Activated CD4-positive, alpha-beta memory T cell treated with anti-CD3 and anti-CD28 coated beads, Interleukin-2, amount 10 ng/mL, durations not matched to agents 7 days and 5 days (primary cell): ENCODE measurements around the gene CES4A. TPM values are rescaled to one million over a fixed set of nuclear protein-coding genes. Genes with fewer than 3 reads are reported as not detected.
"Not testable (repeated sequence)": the region's sequence is repeated elsewhere in the genome, so short reads cannot be mapped to it uniquely, and the experiment has no call there.

ENCODE experiments used
- CTCF ChIA-PET: fragments of 350-600 bp; sonication (Branson Sonifier 250); formaldehyde crosslinking; loops from one replicate; lab custom pipeline; 2021; ENCODE audit warnings: antibody characterized with exemption, inconsistent platforms; lab: Charles Lee
- POLR2A ChIA-PET: fragments of 350-600 bp; sonication (Branson Sonifier 250); formaldehyde crosslinking; loops from one replicate; lab custom pipeline; 2021; ENCODE audit warnings: antibody characterized with exemption; lab: Charles Lee
- DNase-seq: peaks from one replicate; pipeline ENCODE4 v3.0.0-alpha.2; 2020
- H3K27ac Mint-ChIP-seq: one replicate; pipeline ENCODE4 v1.8.0; 2021; ENCODE audit warnings: mild to moderate bottlenecking, mixed read lengths
- H3K27me3 Mint-ChIP-seq: one replicate; pipeline ENCODE4 v1.8.0; 2021; ENCODE audit warnings: mixed read lengths
- H3K36me3 Mint-ChIP-seq: one replicate; pipeline ENCODE4 v1.8.0; 2021; ENCODE audit warnings: low read depth, mixed read lengths
- H3K4me1 Mint-ChIP-seq: one replicate; pipeline ENCODE4 v1.8.0; 2021; ENCODE audit warnings: mixed read lengths
- H3K4me3 Mint-ChIP-seq: one replicate; pipeline ENCODE4 v1.8.0; 2021; ENCODE audit warnings: mild to moderate bottlenecking, mixed read lengths
- H3K9me3 Mint-ChIP-seq: one replicate; pipeline ENCODE4 v1.8.0; 2021; ENCODE audit warnings: mixed read lengths
- total RNA-seq, 2 experiments: library from RNA; stranded (reverse); gene quantifications; one replicate each; pipeline ENCODE4 v1.2.3, GENCODE V29; 2021

The CES4A gene
- total RNA-seq, 2 experiments from 2014 or later: 37.8 to 39.3 TPM

DNA sequence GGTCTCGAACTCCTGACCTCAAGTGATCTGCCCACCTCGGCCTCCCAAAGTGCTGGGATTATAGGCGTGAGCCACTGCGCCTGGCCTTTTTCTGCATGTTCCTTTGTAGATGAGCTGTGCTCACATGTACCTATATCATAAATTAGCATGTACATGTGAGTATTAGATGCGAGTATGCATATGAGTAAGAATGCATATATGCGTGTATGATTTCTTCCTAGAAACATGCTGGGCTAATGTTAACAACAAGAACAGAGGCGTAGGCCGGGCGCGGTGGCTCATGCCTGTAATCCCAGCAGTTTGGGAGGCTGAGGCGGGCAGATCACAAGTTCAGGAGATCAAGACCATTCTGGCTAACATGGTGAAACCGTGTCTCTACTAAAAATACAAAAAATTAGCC is 5.2 kb downstream of the CES4A start:
- not testable (repeated sequence) for DNase-seq, H3K27me3 Mint-ChIP-seq, H3K4me1 Mint-ChIP-seq, H3K27ac Mint-ChIP-seq, H3K9me3 Mint-ChIP-seq, H3K36me3 Mint-ChIP-seq, H3K4me3 Mint-ChIP-seq
- POLR2A ChIA-PET: interaction anchor here (1.4 kb wide), 1 partner anchor 8 kb away, joined by 4 read pairs; no protein-coding TSS in a partner anchor
- CTCF ChIA-PET: interaction anchor here (1.4 to 1.7 kb wide), 2 partner anchors 8 to 33 kb away, joined by 3 read pairs; partner anchors contain the start of gene CES3

DNA sequence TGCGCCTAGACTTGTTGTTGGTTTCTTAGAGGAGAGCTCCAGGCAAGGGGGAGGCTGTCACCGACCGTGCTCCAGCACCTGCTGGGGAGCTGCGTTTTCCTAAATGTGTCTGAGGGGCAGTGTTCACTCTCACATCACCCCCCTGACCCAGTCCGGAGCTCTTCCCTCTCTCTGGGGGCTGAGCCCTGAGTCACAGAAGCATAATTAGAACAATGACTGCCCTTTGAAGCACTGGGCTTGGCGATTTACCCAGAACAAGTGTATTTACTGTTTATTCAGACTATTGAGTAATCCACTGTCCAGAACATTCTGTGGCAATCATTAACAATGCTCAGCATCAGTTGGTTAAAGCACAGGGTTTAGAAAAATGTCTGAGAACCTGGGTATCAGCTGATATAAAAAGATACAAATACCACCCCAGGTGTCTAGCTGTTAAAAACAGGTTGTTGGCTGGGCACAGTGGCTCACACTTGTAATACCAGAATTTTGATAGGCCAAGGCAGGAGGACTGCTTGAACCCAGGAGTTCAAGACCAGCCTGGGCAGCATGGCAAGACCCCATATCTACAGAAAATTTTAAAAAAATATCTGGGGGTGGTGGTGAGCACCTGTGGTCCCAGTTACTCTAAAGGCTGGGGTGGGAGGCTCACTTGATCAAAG is 8.1 kb downstream of the CES4A start:
- no peak overlapping the region for H3K27ac Mint-ChIP-seq
- no peaks in the 10 kb centered on the region for H3K9me3 Mint-ChIP-seq
- H3K36me3 Mint-ChIP-seq: peaks cover 9% of the 10 kb centered on the region
- H3K4me3 Mint-ChIP-seq: no peak overlapping the region
- peaks cover 28% of the 10 kb centered on the region for H3K4me1 Mint-ChIP-seq
- ChIA-PET CTCF (interaction anchor here (0.9 to 1.4 kb wide), 2 partner anchors 13 to 21 kb away, joined by 3 to 4 read pairs; no protein-coding TSS in a partner anchor), POLR2A (interaction anchor here (1.0 to 1.3 kb wide), 2 partner anchors 10 to 17 kb away, joined by 3 read pairs; no protein-coding TSS in a partner anchor)
- H3K27me3 Mint-ChIP-seq: no peaks in the 10 kb centered on the region
- no peak for DNase-seq

DNA sequence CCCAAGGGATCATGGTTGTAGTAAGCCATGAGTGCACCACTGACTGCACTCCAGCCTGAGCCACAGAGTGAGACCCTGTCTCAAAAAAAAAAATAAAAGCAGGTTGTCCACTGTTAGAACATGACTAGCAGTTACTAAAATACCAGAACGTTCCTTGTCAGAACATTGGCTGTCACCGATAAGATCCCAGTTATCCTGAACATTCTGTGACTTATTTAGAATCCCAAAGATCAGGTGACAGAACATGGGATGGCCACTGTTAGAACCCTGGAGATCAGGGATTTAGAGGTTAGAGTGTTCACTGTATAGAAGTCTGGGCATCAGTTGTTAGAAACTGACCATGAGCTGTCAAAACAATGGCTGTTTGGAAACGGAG is 8.6 kb downstream of the CES4A start:
- no peak for DNase-seq
- POLR2A ChIA-PET: interaction anchor here (1.2 to 1.5 kb wide), 3 partner anchors 9 to 162 kb away, joined by 3 to 4 read pairs (median 3); partner anchors contain the start of genes CBFB and TRADD

DNA sequence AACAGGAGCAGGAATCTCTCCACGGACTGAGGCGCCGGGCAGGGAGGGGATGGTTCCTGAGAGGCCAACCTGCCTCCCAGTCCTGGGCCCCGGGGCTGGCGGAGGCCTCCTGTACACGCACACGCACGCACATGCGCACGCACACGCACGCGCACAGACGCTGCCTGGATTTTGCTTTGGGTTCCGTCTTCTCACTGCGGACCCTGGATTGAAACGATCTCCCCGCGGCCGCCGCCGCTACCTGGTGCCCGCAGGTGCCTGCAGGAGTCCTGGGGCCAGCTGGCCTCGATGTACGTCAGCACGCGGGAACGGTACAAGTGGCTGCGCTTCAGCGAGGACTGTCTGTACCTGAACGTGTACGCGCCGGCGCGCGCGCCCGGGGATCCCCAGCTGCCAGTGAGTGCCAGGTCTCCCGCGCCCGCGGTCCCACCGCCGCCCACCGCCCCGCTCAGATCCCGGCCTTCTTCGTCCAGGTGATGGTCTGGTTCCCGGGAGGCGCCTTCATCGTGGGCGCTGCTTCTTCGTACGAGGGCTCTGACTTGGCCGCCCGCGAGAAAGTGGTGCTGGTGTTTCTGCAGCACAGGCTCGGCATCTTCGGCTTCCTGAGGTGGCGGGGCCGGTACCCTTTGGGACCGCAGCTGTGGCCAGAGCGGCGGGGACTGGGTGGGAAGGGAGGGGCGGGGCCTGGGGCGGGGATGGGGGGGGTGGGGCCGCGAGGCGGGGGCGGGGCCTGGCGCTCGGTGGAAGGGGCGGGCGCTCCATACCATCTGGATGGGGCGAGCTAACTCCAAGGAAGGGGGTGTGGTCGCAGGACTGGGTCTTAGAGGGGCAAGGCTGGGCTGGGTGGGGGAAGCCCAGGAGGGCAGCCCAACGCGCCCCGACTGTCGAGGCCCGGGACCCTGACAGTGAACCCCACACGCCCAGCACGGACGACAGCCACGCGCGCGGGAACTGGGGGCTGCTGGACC is 12.3 kb downstream of the CES4A start:
- Mint-ChIP-seq H3K9me3 (no peaks in the 10 kb centered on the region), H3K27ac (peak overlapping the region; percentile 78), H3K36me3 (peaks cover 42% of the 10 kb centered on the region), H3K27me3 (no peaks in the 10 kb centered on the region), H3K4me1 (peaks cover 42% of the 10 kb centered on the region), H3K4me3 (peak overlapping the region; percentile 81)
- ChIA-PET CTCF (interaction anchor here (0.6 to 1.3 kb wide), 3 partner anchors 17 to 40 kb away, joined by 3 to 5 read pairs (median 3); partner anchors contain the start of gene CES3), POLR2A (interaction anchor here (0.8 to 3.6 kb wide), 9 partner anchors 9 to 163 kb away, joined by 3 to 32 read pairs (median 3); partner anchors contain the start of genes FBXL8 and TRADD)
- DNase-seq: peak; percentile 71

More for the DNA sequence above, 8.6 kb downstream of the CES4A start:
- CTCF ChIA-PET: interaction anchor here (0.9 kb wide), 1 partner anchor 14 kb away, joined by 3 read pairs; no protein-coding TSS in a partner anchor
- peaks cover 33% of the 10 kb centered on the region for H3K4me1 Mint-ChIP-seq
- H3K27me3 Mint-ChIP-seq: no peaks in the 10 kb centered on the region
- no peak overlapping the region for H3K27ac Mint-ChIP-seq
- H3K36me3 Mint-ChIP-seq: peaks cover 14% of the 10 kb centered on the region
- H3K9me3 Mint-ChIP-seq: no peaks in the 10 kb centered on the region
- no peak overlapping the region for H3K4me3 Mint-ChIP-seq

DNA sequence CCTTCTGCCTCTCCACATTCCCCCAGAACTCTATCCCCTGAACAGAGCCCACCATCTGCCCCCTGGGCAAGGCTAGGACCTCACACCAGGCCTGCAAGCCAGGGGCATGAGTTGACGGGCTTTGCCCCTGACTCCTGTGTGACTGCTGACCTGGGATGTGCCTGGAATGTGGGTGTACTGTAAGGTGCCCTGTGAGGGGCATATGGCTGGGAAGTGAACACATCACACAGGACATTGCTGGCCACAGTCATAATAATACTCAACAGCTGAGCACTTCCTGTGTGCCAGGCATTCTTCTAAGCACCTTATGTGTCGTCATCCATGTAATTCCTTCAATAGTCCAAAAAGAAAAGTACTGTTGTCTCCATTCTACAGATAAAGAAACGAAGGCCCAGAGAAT is 13.3 kb downstream of the CES4A start:
- H3K4me1 Mint-ChIP-seq: peaks cover 42% of the 10 kb centered on the region
- H3K27ac Mint-ChIP-seq: peak overlapping the region; percentile 38
- no peaks in the 10 kb centered on the region for H3K27me3 Mint-ChIP-seq
- H3K4me3 Mint-ChIP-seq: peak overlapping the region; percentile 81
- H3K36me3 Mint-ChIP-seq: peaks cover 47% of the 10 kb centered on the region
- H3K9me3 Mint-ChIP-seq: no peaks in the 10 kb centered on the region
- POLR2A ChIA-PET: interaction anchor here (1.0 to 2.6 kb wide), 4 partner anchors 12 to 158 kb away, joined by 3 to 19 read pairs (median 6); partner anchors contain the start of genes FBXL8 and TRADD
- no peak for DNase-seq
- CTCF ChIA-PET: interaction anchor here (1.3 kb wide), 1 partner anchor 41 kb away, joined by 3 read pairs; the partner anchor contains the start of gene CES3

DNA sequence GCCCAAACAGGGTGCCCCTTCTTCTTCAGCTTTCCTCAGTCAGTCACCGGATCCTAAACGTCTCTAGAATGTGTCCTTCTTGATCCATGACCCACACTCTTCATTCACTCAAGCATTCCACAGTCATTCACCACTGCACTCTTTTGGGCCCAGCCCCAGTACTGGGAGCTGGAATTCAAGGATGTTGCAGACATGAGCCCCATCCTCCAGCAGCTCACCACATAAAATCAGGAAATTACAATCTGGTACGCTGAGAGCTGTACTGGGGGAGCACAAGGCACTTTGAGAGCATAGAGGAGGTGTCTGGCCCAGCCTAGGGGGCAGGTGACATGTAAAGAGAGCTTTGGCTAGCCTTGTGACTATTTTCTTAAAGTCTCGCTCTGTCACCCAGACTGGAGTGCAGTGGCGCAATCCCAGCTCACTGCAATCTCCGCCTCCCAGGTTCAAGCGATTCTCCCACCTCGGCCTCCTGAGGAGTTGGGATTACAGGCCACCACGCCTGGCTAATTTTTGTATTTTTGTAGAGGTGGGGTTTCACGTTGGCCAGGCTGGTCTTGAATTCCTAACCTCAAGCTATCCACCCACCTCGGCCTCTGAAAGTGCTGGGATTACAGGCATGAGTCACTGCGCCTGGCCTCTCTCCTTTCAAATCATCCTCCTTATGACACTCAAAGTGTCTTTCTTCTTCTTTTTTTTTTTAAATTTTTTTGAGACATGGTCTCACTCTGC is 18.7 kb downstream of the CES4A start:
- Mint-ChIP-seq H3K4me3 (no peak overlapping the region), H3K27me3 (no peaks in the 10 kb centered on the region), H3K9me3 (no peaks in the 10 kb centered on the region), H3K27ac (no peak overlapping the region), H3K4me1 (peaks cover 26% of the 10 kb centered on the region), H3K36me3 (peaks cover 44% of the 10 kb centered on the region)
- POLR2A ChIA-PET: interaction anchor here (0.9 to 1.1 kb wide), 3 partner anchors 10 to 23 kb away, joined by 3 read pairs; no protein-coding TSS in a partner anchor
- CTCF ChIA-PET: interaction anchor here (0.9 to 1.6 kb wide), 4 partner anchors 11 to 148 kb away, joined by 3 to 6 read pairs (median 5); no protein-coding TSS in a partner anchor
- DNase-seq: no peak

DNA sequence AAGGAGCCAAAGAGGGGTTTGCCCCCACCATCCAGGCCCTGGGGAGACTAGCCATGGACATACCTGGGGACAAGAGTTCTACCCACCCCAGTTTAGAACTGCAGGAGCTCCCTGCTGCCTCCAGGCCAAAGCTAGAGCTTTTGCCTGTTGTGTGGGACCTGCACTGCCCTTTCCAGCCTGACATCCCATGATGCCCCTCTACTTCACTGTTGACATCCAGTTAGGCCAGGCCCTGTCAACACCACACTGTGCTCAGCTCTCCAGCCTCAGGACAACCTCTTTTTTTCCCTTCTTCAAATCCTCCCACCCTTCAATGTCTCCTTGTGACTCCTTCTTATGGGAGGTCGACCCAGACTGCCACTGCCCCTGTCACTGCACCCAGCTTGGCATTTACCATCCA is 20.8 kb downstream of the CES4A start:
- Mint-ChIP-seq H3K9me3 (no peaks in the 10 kb centered on the region), H3K4me1 (peaks cover 28% of the 10 kb centered on the region), H3K27ac (no peak overlapping the region), H3K36me3 (peaks cover 34% of the 10 kb centered on the region), H3K27me3 (no peaks in the 10 kb centered on the region), H3K4me3 (no peak overlapping the region)
- no peak for DNase-seq
- CTCF ChIA-PET: interaction anchor here (0.5 to 0.8 kb wide), 2 partner anchors 9 to 144 kb away, joined by 3 to 4 read pairs; no protein-coding TSS in a partner anchor
- POLR2A ChIA-PET: interaction anchor here (1.4 to 6.6 kb wide), 2 partner anchors 20 to 23 kb away, joined by 5 to 106 read pairs; partner anchors contain the start of gene CBFB

DNA sequence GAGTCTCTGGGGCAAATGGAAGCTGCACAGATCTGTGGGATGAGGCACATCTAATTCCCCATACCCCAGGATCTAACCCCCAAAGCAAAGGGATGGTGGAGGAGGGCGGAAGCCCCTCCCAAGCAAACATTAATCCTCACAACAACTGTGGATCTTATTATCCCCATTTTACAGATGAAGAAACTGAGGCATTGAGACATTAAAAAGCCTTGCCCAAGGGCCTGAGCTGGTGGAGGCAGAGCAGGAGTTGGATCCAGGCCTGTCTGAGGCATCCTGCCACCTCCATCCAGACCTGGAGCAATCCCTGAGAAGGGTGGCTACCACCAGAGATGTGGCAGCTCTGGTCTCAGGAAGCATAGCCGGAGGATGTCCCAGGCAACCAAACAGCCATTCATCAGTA is 22.9 kb downstream of the CES4A start:
- Mint-ChIP-seq H3K4me3 (no peak overlapping the region), H3K9me3 (no peaks in the 10 kb centered on the region), H3K27me3 (no peaks in the 10 kb centered on the region), H3K27ac (no peak overlapping the region), H3K4me1 (peaks cover 43% of the 10 kb centered on the region), H3K36me3 (peaks cover 25% of the 10 kb centered on the region)
- no peak for DNase-seq
- CTCF ChIA-PET: interaction anchor here (1.3 to 4.3 kb wide), 3 partner anchors 23 to 147 kb away, joined by 3 to 23 read pairs (median 9); partner anchors contain the start of gene CES4A
- POLR2A ChIA-PET: interaction anchor here (0.6 to 6.6 kb wide), 4 partner anchors 18 to 174 kb away, joined by 3 to 106 read pairs (median 42); partner anchors contain the start of gene CBFB

DNA sequence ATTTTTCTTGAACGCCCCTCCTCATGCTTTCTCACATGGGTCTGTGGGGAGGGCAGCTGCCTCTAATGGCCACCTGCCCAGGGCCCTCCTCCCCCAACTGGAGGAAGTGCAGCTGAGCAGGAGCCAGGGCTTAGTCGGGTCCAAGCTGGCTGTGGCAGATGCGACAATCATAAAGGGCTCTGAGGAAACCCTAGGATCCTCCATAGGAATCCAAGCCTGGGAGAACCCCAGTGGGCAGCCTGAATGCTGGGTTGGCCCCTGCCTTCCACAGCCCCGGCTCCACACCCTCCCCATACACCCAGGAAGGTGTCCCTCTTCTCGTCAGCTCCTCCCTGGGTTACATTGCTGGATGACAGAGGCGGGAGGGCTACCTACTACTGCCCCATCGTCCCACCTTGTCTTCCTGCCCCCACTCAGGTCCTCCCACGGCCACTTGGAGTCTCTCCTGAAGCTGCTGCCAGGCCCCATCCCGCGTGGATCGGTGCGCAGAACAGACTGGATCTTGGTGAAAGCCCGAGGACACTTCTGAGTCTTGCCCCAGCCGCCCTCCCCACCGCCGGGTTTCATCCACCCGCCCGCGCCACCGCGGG is 24.9 kb downstream of the CES4A start:
- peaks cover 18% of the 10 kb centered on the region for H3K36me3 Mint-ChIP-seq
- H3K4me1 Mint-ChIP-seq: peaks cover 51% of the 10 kb centered on the region
- POLR2A ChIA-PET: interaction anchor here (0.6 to 6.6 kb wide), 38 partner anchors 9 to 545 kb away, joined by 3 to 106 read pairs (median 5); partner anchors contain the start of genes B3GNT9, CBFB, CES3 and CES4A
- DNase-seq: no peak
- H3K4me3 Mint-ChIP-seq: peak overlapping the region; percentile 89
- H3K27me3 Mint-ChIP-seq: no peaks in the 10 kb centered on the region
- CTCF ChIA-PET: interaction anchor here (0.6 to 4.3 kb wide), 24 partner anchors 9 to 214 kb away, joined by 3 to 23 read pairs (median 6); partner anchors contain the start of genes CBFB, CES3, CES4A and FBXL8
- no peaks in the 10 kb centered on the region for H3K9me3 Mint-ChIP-seq
- peak overlapping the region; percentile 82 for H3K27ac Mint-ChIP-seq

DNA sequence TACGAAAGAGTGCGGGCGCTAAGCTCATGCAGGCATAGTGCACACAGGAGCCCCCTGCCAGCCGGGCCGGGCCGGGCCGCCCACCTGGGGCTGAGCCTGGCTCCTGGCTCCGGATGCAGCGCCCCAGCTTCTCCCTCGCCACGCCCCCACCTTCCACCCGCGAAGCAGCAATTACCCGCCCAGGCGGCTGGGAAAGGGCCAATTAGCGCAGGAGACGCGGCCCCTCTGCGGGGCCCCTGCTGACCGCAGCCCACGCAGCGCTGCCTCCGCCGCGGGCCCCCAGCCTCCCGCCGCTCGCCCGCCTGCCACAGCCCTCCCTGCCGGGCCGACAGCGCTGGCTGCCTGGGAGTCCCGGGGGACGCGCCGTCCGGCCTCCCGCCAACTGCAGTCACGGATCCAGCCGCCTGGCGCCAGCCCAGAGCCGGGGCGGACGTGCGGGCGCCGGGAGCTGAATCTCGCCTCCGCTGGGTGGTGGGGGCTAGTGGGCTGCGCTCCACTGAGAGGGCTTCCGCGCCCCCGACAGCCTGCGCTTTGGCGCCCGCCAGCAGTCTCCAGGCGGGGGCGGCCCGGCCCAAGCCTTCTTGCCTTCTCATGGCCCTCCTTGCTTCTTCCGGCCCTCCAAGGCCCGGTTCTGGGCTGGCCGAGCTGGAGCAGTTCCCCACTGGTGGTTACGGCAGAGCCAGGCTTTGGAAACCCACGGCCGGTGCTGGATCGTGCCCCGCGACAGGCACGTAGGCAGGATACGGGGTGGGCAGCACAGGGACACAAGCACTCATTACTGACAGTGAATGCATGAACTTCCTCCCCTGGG is 25.6 kb downstream of the CES4A start:
- Mint-ChIP-seq H3K9me3 (no peaks in the 10 kb centered on the region), H3K4me3 (peak overlapping the region; percentile 89), H3K27me3 (no peaks in the 10 kb centered on the region), H3K36me3 (peaks cover 18% of the 10 kb centered on the region), H3K27ac (peak overlapping the region; percentile 93), H3K4me1 (peaks cover 52% of the 10 kb centered on the region)
- POLR2A ChIA-PET: interaction anchor here (0.6 to 6.6 kb wide), 40 partner anchors 9 to 679 kb away, joined by 3 to 106 read pairs (median 5); partner anchors contain the start of genes B3GNT9, CBFB, CES3 and CES4A
- peak; percentile 86 for DNase-seq
- CTCF ChIA-PET: interaction anchor here (0.6 to 4.3 kb wide), 21 partner anchors 8 to 213 kb away, joined by 3 to 23 read pairs (median 7); partner anchors contain the start of genes CBFB, CES3, CES4A and FBXL8
